ENCODE data around the gene CBARP. TPM values are rescaled to one million over a fixed set of nuclear protein-coding genes. Genes with fewer than 3 reads are reported as not detected.

Gene CBARP
- total RNA-seq, 1 experiment from 2014 or later, result 28.4 TPM

- no peak overlapping the region for H3K4ac ChIP-seq (ENCODE audit: low read depth, low read length)
- Mint-ChIP-seq H3K9me3 (no peaks in the 10 kb centered on the region; a peak in 1 of 5 replicates), H3K27ac (peak overlapping the region in 2 of 3 experiments; percentile 55 to 98; a peak in 3 of 7 replicates), H3K4me3 (peak overlapping the region; percentile 56 to 72), H3K4me1 (peaks cover 54 to 59% of the 10 kb centered on the region in 2 experiments), H3K36me3 (ENCODE audit: insufficient read depth in 1 of 3, low read depth in 3 of 3) (peaks cover 5 to 22% (median 8%) of the 10 kb centered on the region in 3 experiments), H3K27me3 (ENCODE audit: low read depth) (peaks cover 13% of the 10 kb centered on the region)
- H4K20me1 ChIP-seq (ENCODE audit: control insufficient read depth, insufficient read depth, insufficient read length), result no peaks in the 10 kb centered on the region
- TF ChIP-seq CTCF (conservative IDR thresholded peaks at IDR 0.05), result no peak
- H3K27ac ChIP-seq (ENCODE audit: insufficient read length, low read depth, low read length), result no peak overlapping the region
- H3K4me2 ChIP-seq (ENCODE audit: insufficient read depth, insufficient read length, low read length), result peak overlapping the region; percentile 45
- no peak overlapping the region for H4K5ac ChIP-seq (ENCODE audit: insufficient read length, low read depth, low read length)
- H2AK5ac ChIP-seq (ENCODE audit: insufficient read length, low read length), result no peak overlapping the region
- WGBS (ENCODE audit: extremely low coverage, insufficient read length, low lambda C conversion rate), result no CpG with 5 or more reads among the region's 28 CpGs
- peaks cover 30% of the 10 kb centered on the region for H3K23me2 ChIP-seq (ENCODE audit: insufficient read length, low read depth, low read length, poor library complexity, severe bottlenecking)
- peaks cover 4% of the 10 kb centered on the region; the same call in 1 of the 2 replicates for H3K79me2 ChIP-seq (ENCODE audit: insufficient read depth, low read length)
- no peaks in the 10 kb centered on the region for H3K27me3 ChIP-seq (ENCODE audit: insufficient read depth, low read length)
- H3K4me1 ChIP-seq (ENCODE audit: insufficient read depth, low read length), result peaks cover 4% of the 10 kb centered on the region; the same call in 1 of the 2 replicates
- H3K56ac ChIP-seq (ENCODE audit: insufficient read length, low read depth, low read length), result no peak overlapping the region
- H4K8ac ChIP-seq (replicated peaks; ENCODE audit: insufficient read length, low read depth, low read length), result no peak overlapping the region
- H2AFZ ChIP-seq (ENCODE audit: low read length), result no peak overlapping the region
- H2BK15ac ChIP-seq (ENCODE audit: low read depth, low read length), result no peak overlapping the region
- no peak overlapping the region for H2BK120ac ChIP-seq (ENCODE audit: low read depth, low read length, poor library complexity, severe bottlenecking)
- no peak overlapping the region for H2BK5ac ChIP-seq (ENCODE audit: insufficient read length, low read length)
- no peak overlapping the region for H3T11ph ChIP-seq (ENCODE audit: low read length)
- H3K9me3 ChIP-seq (ENCODE audit: control insufficient read depth, low read depth, low read length), result no peaks in the 10 kb centered on the region
- no peak overlapping the region for H4K91ac ChIP-seq (ENCODE audit: insufficient read length, low read depth, low read length)
- peak overlapping the region; percentile 23 for H3K18ac ChIP-seq (ENCODE audit: insufficient read length, low read depth, low read length)
- no peak overlapping the region for H2BK12ac ChIP-seq (ENCODE audit: insufficient read length, low read depth, low read length)
- H3K23ac ChIP-seq (ENCODE audit: insufficient read length, low read depth, low read length), result no peak overlapping the region
- no peak overlapping the region for H2BK20ac ChIP-seq (ENCODE audit: low read depth, low read length, poor library complexity, severe bottlenecking)
- no peak overlapping the region for H3K9ac ChIP-seq (ENCODE audit: extremely low read depth, insufficient read length, low read length)
- H3K79me1 ChIP-seq (ENCODE audit: insufficient read depth, low read depth, low read length, poor library complexity, severe bottlenecking), result no peaks in the 10 kb centered on the region
- DNase-seq, result no peak
- H3K14ac ChIP-seq (ENCODE audit: insufficient read depth, low read length), result no peak overlapping the region
Observed at GRCh38 chr19:1265615-1266128, 27.9 kb upstream of the CBARP start.

Measured in H9 (cell line).